Coronary artery (tissue), 2 donors: ENCODE measurements around the gene CRY2.
A peak's percentile ranks its signal among the peaks of the same experiment; 100 is the strongest.

Experiments used
- DNase-seq: peaks from one replicate; pipeline ENCODE4 v3.0.0-alpha.2; 2017; ENCODE audit warnings: low spot score
- H3K27ac ChIP-seq, 2 donors: fragments of 200-600 bp; sonication (generic); one replicate each; pipeline ENCODE4 v1.5.1; 2016 to 2019
- H3K4me3 ChIP-seq: fragments of 200-600 bp; sonication (generic); 2 replicates; pipeline ENCODE4 v1.5.1; 2016; ENCODE audit warnings: mild to moderate bottlenecking, moderate library complexity
- CTCF ChIP-seq: fragments of 200-600 bp; sonication (generic); IDR thresholded peaks from one replicate; pipeline ENCODE4 v1.5.1; 2019; ENCODE audit warnings: antibody characterized with exemption

The CRY2 gene

DNA sequence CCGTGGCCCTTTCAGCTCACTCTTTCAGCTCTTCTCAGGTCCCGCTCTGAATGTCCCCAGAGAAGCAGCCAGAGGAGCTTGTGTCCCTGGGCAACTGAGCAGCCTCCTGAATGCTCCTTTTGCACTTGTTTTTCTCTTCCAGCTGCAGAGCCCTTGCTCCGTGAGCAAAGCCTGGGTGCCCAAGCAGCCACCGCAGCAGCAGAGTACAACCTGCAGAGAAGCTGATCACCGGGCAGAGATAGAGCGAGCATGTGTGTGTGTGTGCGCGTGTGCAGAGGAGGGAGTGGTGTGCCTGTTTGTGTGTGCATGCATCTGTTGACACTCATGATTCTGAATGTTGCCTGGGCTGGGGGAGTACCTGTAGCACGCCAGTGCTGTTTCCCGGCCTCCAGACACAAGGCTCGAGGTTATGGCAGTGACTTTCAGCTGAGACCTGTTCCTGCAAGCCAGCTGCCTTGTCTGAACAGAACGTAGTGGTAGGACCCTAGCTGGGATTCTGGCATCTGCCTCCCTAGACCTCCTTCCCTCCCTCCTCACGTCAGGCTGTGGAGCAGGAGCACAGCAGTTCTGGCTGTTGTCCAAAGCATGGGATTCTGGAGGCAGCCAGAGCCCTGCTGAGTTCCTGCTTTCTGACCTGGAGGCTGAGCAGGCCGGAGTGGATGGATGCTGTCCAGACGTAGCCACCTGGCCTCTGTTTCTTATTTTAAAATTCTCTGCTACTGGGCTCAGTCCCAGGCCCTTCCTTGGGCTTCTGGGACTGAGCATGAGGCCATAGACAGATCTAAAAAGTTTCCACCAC lies 33.7 kb downstream of the CRY2 start:
- TF ChIP-seq CTCF: no peak
- DNase-seq: no peak
- Histone ChIP-seq H3K27ac (no peak overlapping the region), H3K4me3 (no peak overlapping the region)

- no peak for TF ChIP-seq CTCF
- no peak overlapping the region for H3K27ac ChIP-seq
- no peak overlapping the region for H3K4me3 ChIP-seq
- no peak for DNase-seq
These were observed 34.6 kb downstream of the CRY2 start for GRCh38 chr11:45881708-45882368.

DNA sequence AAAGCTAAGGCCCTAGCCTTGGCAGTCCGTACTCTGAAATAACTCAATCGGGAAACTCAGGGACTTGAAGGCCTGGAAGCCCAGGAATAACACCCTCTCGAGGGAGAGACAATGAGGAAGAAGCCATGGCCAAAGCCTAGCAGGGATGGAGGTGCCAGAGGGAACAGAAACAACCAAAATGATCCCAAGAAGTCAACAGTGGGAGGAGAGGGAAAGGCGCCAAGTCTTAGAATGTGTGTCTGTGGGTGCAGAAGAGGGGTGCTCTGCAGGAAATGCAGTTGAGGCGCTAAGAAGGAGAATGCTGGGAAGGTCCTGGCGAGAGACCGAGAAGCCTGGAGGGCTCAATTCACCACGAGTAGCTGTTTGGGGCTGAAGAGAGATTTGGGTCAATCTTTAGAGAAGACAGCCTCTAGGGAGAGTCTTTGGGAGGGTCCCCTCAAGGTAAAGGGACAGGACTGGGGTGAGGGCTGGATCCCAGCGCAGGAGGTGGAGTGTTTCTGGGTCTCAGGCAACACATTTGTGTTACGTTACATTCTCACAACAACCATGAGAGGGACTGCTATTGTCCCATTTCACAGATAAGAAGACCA lies 37.4 kb downstream of the CRY2 start:
- peak overlapping the region; percentile 80 for H3K4me3 ChIP-seq
- no peak overlapping the region for H3K27ac ChIP-seq

GRCh38 chr11:45885274-45885920 lies 38.1 kb downstream of the CRY2 start, which contains the start of gene MAPK8IP1:
Gene MAPK8IP1 (plus strand): TSS chr11:45885651. CDS start chr11:45885821, 170 bp downstream.
- no peak for TF ChIP-seq CTCF
- no peak within 1 kb of the TSS for H3K27ac ChIP-seq
- DNase-seq: no peak
- H3K4me3 ChIP-seq: peak within 1 kb of the TSS; percentile 80

More for the DNA sequence above, 37.4 kb downstream of the CRY2 start:
- TF ChIP-seq CTCF: no peak
- no peak for DNase-seq

GRCh38 chr11:45885921-45886721 lies 38.8 kb downstream of the CRY2 start:
- TF ChIP-seq CTCF: no peak
- Histone ChIP-seq H3K27ac (no peak overlapping the region), H3K4me3 (peak overlapping the region; percentile 80)
- DNase-seq: no peak

DNA sequence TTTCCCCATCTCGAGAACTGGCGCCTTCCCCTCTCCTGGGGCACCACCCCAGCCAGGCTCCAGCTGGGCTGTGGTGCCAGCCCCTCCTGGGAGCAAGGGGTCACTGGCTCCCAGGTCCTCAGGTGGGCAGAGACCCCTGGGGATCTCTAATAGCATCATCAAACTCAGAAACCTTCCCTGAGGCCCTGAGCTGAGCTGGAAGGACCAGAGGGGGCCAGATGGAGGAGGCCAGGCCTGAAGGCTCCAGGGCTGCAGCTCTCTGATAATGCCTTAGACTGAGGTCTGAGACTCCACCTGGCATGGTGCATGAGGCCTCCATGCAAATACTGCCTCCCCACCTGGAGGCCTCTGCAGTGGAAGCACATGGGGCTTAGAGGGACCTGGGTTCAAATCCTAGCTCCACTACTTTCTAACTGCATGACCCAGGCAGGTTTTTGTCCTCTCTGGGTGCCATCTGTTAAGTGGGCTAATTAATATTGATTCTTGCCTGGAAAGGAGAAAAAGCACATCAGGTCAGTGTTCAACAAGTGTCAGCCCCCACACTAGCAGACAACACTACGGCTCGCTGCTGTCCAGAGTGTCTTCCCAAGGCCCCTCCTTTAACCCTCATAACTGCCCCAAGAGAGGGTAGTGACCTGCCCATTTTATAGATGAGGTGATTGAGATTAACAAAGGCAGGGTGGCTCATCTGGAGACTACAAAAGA lies 39.7 kb downstream of the CRY2 start:
- TF ChIP-seq CTCF: no peak
- no peak for DNase-seq
- H3K27ac ChIP-seq: no peak overlapping the region

More for the DNA sequence above, 39.7 kb downstream of the CRY2 start:
- no peak overlapping the region for H3K4me3 ChIP-seq
